Heart right ventricle (tissue), 16 donors: ENCODE results near the gene MAP3K1. TPM values are rescaled to one million over a fixed set of nuclear protein-coding genes. Genes with fewer than 3 reads are reported as not detected.
A peak's percentile ranks its signal among the peaks of the same experiment; 100 is the strongest.

ENCODE experiments used
- ATAC-seq, 8 donors: fragments of 200-7000 bp; cut with Tn5 transposase; one replicate each; pipeline ENCODE4 v1.9.1; 2020; ENCODE audit warnings: mild to moderate bottlenecking in 8 of 8, moderate library complexity in 8 of 8, moderate number of reproducible peaks in 1 of 8
- DNase-seq, 2 donors: peaks; one replicate each; pipeline ENCODE4 v3.0.0-alpha.2; 2020
- H3K27ac ChIP-seq, 10 donors: fragments of 200-600 bp; sonication (generic) in 2 of 10; one replicate each; pipeline versions ENCODE4 v1.5.0 to v1.8.0; 2020 to 2022; ENCODE audit warnings: mild to moderate bottlenecking in 3 of 10
- H3K27me3 ChIP-seq, 7 donors: fragments of 200-600 bp; one replicate each; pipeline ENCODE4 v1.8.0; 2021 to 2022; ENCODE audit warnings: mild to moderate bottlenecking in 2 of 7
- H3K36me3 ChIP-seq, 9 donors: fragments of 200-600 bp; sonication (generic) in 1 of 9; one replicate each; pipeline versions ENCODE4 v1.5.0 to v1.8.0; 2020 to 2022; ENCODE audit warnings: mild to moderate bottlenecking in 2 of 9
- H3K4me1 ChIP-seq, 9 donors: fragments of 200-600 bp; sonication (generic) in 1 of 9; one replicate each; pipeline versions ENCODE4 v1.5.0 to v1.8.0; 2020 to 2022; ENCODE audit warnings: mild to moderate bottlenecking in 4 of 9
- H3K4me3 ChIP-seq, 10 donors: fragments of 200-600 bp; sonication (generic) in 2 of 10; one replicate each; pipeline versions ENCODE4 v1.5.0 to v1.8.0; 2020 to 2022; ENCODE audit warnings: mild to moderate bottlenecking in 7 of 10, moderate library complexity in 2 of 10
- H3K9me3 ChIP-seq, 11 donors: fragments of 200-600 bp in 10 of 11; sonication (generic) in 2 of 11; one replicate each; pipeline versions ENCODE4 v1.5.0 to v1.8.0; 2013 to 2022; ENCODE audit warnings: mild to moderate bottlenecking in 2 of 11, control low read depth in 1 of 11, moderate library complexity in 1 of 11
- WGBS, 2 donors: extraction: QIAGEN DNeasy Blood & Tissue Kit; methylation state at CpG; one replicate each; pipeline ENCODE4 v1.1.7; 2013; ENCODE audit warnings: inconsistent platforms in 1 of 2; 5-methylcytosine and 5-hydroxymethylcytosine counted together
- intact Hi-C, 10 donors: fragments of 100-400 bp; cut with DNase I; formaldehyde crosslinking; loops; one replicate each; pipeline versions ENCODE4 v1.11.1 to v1.14.2; 2022
- polyA plus RNA-seq, 2 donors: library from polyadenylated mRNA; stranded (reverse); fragments of 200-250 nt; gene quantifications; one replicate each; pipeline ENCODE4 v1.2.3, GENCODE V29; 2013
- total RNA-seq, 10 donors: library from RNA; stranded (reverse); fragmentation: NEBNext Ultra II Directional in 3 of 10; extraction: Animal tissue kit (Norgen Biotek cat#: 25700) in 3 of 10; gene quantifications; one replicate each; pipeline versions ENCODE4 v1.2.1 to v1.2.4, GENCODE V29; 2021 to 2023
- TF ChIP-seq, protein P1 (sequence below), 9 donors: fragments of 200-600 bp; sonication (generic) in 2 of 9; IDR thresholded peaks; one replicate each; pipeline versions ENCODE4 v1.5.0 to v1.8.0; 2021 to 2022; ENCODE audit warnings: antibody characterized with exemption in 9 of 9, mild to moderate bottlenecking in 5 of 9, moderate library complexity in 1 of 9
- donor health status: Arrhythmogenic right ventricular cardiomyopathy.
- donor health status: ischemic (EF 13 %, LVEDD 7.1; RV severe dilation, severe dysfunction).
- donor health status: healthy with polysubstance abuse.
- donor health status: DM: no; HTN: yes; CAD: no.
- donor health status: DM: no; HTN: no; CAD: no.
- donor health status: ischemic (EF 25% LVEDD 6.9; RV normal size, moderate dysfunction).
- donor health status: ischemic (EF 25% LVEDD 5.7; RV mildly dilated, moderate dysfunction).
- donor health status: healthy.
- donor health status: DM: yes; HTN: yes; CAD: no.
- donor health status: Ischemic cardiomyopathy.
- donor health status: ischemic (EF 35%, LVEDD 5.7; RV mildly dilated, moderate dysfunction).
- donor health status: nonischemic (EF 11% LVEDD 7.7; RV severe dilation, severe dysfunction).
- donor health status: DM: yes; HTN: yes; CAD: no.
- donor health status: PGD.
- donor health status: ischemic (EF 29% LVEDD 5.4; RV normal size, mild dysfunction).
- donor health status: nonischemic (EF 23%, LVEDD 6.1; RV moderate dilation, normal function).

The MAP3K1 gene
- total and polyA plus RNA-seq, 12 donors: 1.7 to 13.3 (median 6.3) TPM

DNA sequence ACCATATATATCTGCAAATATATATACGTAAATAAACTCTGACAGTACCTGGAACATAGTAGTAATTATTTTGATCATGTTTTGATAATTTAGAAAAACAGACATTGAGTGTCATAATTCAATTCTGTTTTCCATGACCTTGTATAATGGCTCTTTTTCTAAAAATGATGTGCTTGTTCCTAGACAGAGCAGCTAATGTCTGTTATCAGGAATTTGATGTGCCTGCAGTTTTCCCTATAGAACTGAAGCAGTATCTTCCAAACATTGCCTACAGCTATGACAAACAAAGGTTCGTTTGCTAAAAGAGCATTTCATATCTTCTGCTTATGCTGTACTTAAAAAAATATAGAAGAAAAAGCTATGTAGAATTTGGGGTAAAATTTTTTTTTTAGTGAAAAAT is 99.3 kb downstream of the MAP3K1 start:
- Histone ChIP-seq H3K27ac (no peak overlapping the region), H3K9me3 (no peaks in the 10 kb centered on the region), H3K4me3 (no peak overlapping the region), H3K27me3 (no peaks in the 10 kb centered on the region), H3K4me1 (peaks cover 0 to 27% (median 11%) of the 10 kb centered on the region in 9 donors), H3K36me3 (peaks cover 0 to 23% (median 0%) of the 10 kb centered on the region in 9 donors)
- intact Hi-C loops: loop anchor here in 2 of 10 donors (5.0 kb wide), 2 partner anchors 33 to 38 kb away; partner anchors contain the start of gene MIER3 (in 1 of the 2)
- ATAC-seq: no peak
- TF ChIP-seq, protein P1, sequence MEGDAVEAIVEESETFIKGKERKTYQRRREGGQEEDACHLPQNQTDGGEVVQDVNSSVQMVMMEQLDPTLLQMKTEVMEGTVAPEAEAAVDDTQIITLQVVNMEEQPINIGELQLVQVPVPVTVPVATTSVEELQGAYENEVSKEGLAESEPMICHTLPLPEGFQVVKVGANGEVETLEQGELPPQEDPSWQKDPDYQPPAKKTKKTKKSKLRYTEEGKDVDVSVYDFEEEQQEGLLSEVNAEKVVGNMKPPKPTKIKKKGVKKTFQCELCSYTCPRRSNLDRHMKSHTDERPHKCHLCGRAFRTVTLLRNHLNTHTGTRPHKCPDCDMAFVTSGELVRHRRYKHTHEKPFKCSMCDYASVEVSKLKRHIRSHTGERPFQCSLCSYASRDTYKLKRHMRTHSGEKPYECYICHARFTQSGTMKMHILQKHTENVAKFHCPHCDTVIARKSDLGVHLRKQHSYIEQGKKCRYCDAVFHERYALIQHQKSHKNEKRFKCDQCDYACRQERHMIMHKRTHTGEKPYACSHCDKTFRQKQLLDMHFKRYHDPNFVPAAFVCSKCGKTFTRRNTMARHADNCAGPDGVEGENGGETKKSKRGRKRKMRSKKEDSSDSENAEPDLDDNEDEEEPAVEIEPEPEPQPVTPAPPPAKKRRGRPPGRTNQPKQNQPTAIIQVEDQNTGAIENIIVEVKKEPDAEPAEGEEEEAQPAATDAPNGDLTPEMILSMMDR (IDR thresholded peaks at IDR 0.05): no peak
- 91 to 96% methylated on average over 2 of the region's 2 CpGs for WGBS, 2 donors
- DNase-seq: no peak

DNA sequence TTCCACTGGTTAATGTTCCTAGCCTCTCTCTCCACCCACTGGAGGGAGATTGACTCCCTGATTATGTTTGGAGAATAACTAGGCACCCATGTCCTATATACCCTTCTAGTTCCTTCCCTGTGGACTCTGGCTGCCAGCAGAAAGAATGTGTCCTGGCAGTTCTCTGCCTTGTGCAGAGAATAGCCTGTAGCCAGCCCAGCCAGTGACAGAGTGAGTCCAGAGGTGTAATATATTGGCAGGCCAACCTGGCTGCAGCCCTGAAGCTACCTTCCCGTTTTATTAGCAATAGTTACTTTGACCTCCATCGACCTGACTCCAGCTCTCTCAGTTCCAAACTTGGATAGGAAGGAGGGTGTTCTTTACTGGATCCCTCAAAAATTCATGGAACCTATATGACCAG is 102.2 kb downstream of the MAP3K1 start:
- Histone ChIP-seq H3K27ac (peak overlapping the region in 9 of 10 donors; percentile 7 to 77 (median 59)), H3K4me3 (no peak overlapping the region), H3K4me1 (peaks cover 0 to 15% (median 6%) of the 10 kb centered on the region in 9 donors), H3K9me3 (no peaks in the 10 kb centered on the region), H3K36me3 (peaks cover 0 to 51% (median 2%) of the 10 kb centered on the region in 9 donors), H3K27me3 (no peaks in the 10 kb centered on the region)
- ATAC-seq (peak; percentile 86 to 100 (median 97)), DNase-seq (peak; percentile 19 to 56)
- TF ChIP-seq, protein P1 (IDR thresholded peaks at IDR 0.05): no peak
- WGBS, 2 donors: 40 to 74% methylated on average over 2 of the region's 2 CpGs
- intact Hi-C loops: no loop called here

DNA sequence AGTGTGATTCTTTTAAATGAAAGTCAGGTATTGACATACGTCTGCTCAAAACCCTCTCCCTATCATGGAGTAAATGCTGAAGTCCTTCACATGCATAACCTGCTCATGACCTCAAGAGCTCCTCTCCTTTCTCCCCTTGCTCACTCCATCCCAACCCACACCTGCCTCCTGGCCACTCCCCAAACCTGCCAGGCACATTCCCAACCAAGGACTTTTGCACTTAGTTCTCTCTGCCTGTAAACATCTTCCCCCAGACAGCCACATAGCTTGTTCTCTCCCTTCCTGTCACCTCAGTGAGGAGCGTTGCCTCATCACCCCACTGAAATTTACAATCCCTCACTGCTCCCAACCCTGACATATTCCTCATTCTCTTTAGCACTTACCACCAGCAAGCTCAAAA is 102.7 kb downstream of the MAP3K1 start:
- ATAC-seq: peak in 7 of 8 donors; percentile 16 to 56 (median 41)
- TF ChIP-seq, protein P1 (IDR thresholded peaks at IDR 0.05): no peak

DNA sequence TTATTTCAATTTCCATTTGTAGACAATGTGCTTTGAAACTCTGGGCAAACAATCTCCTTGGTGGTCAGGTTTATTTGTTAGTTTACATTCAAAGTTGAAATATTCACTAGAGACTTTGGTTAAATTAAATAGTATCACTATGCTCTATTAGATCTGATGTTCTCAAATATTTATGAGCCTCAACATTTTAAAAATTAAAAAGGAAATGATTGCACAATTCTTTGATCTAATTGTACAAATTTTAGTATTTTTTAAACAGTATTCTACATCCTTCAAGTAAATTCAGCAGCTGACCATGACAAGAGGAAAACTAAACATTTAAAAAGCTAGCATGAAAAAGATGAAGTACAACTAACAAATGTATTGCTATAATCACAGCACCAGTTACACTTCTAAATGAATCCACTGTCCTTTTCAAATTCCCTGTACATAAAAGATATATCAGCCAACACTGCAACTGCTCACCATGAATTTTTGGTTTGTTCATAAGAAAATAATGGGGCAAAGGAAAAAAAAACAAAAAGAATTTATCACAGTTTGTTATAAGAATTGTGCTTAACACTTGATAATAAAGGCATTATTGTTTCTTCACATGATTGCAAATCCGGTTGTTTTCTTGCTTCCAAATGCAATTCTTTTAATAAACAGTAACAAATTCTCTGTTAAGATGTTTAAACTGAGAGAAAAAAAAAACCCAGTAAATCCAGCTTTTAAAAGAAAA is 104.8 kb downstream of the MAP3K1 start:
- Histone ChIP-seq H3K4me1 (peaks cover 0 to 15% (median 6%) of the 10 kb centered on the region in 9 donors), H3K27me3 (no peaks in the 10 kb centered on the region), H3K9me3 (no peaks in the 10 kb centered on the region), H3K27ac (no peak overlapping the region), H3K4me3 (no peak overlapping the region), H3K36me3 (peaks cover 0 to 77% (median 18%) of the 10 kb centered on the region in 9 donors)
- WGBS, 2 donors: 83 to 92% methylated on average over 1 of the region's 1 CpG
- DNase-seq (no peak), ATAC-seq (no peak)
- TF ChIP-seq, protein P1 (IDR thresholded peaks at IDR 0.05): no peak
- intact Hi-C loops: no loop called here

More for the DNA sequence above, 102.7 kb downstream of the MAP3K1 start:
- H3K27ac ChIP-seq: peak overlapping the region in 8 of 10 donors; percentile 17 to 77 (median 62)
- H3K36me3 ChIP-seq: peaks cover 0 to 56% (median 7%) of the 10 kb centered on the region in 9 donors
- H3K4me3 ChIP-seq: no peak overlapping the region
- no peaks in the 10 kb centered on the region for H3K27me3 ChIP-seq
- H3K9me3 ChIP-seq: no peaks in the 10 kb centered on the region
- peaks cover 0 to 15% (median 6%) of the 10 kb centered on the region in 9 donors for H3K4me1 ChIP-seq
- no peak for DNase-seq
- intact Hi-C loops: no loop called here
- WGBS, 2 donors: 66 to 74% methylated on average over 2 of the region's 2 CpGs
